SK-N-MC (cell line): ENCODE data around the gene TMEM165.

ENCODE experiments used
- EZH2 ChIP-seq: fragments of 200-600 bp; sonication (generic); IDR thresholded peaks from one replicate; pipeline ENCODE4 v1.6.1; 2017; ENCODE audit warnings: antibody characterized with exemption
- FOXP2 ChIP-seq: optimal IDR thresholded peaks from 2 replicates; pipeline ENCODE3; 2011; ENCODE audit warnings: mild to moderate bottlenecking, moderate library complexity; ENCODE audit not compliant: insufficient read depth; ENCODE audit errors: extremely low read length, control extremely low read depth
- POLR2AphosphoS5 ChIP-seq: IDR thresholded peaks from 2 replicates; pipeline ENCODE4 v1.6.1; 2012; ENCODE audit warnings: mild to moderate bottlenecking, low read depth, low read length, borderline replicate concordance

- no peak for TF ChIP-seq POLR2AphosphoS5
- no peak for TF ChIP-seq EZH2
- no peak for TF ChIP-seq FOXP2
These were observed 37.5 kb upstream of the TMEM165 start for GRCh38 chr4:55358246-55358645.
